ENCODE data around the gene EFNA4.

EFNA4 gene

GRCh38 chr1:155076371-155076770 lies 12.8 kb downstream of the EFNA4 start:
- no peaks in the 10 kb centered on the region for H3K9me3 ChIP-seq (ENCODE audit: control insufficient read depth, insufficient read depth, low read length)
- peaks cover 32% of the 10 kb centered on the region for H3K27me3 ChIP-seq (ENCODE audit: control insufficient read depth, low read length)
- TF ChIP-seq, protein P1, sequence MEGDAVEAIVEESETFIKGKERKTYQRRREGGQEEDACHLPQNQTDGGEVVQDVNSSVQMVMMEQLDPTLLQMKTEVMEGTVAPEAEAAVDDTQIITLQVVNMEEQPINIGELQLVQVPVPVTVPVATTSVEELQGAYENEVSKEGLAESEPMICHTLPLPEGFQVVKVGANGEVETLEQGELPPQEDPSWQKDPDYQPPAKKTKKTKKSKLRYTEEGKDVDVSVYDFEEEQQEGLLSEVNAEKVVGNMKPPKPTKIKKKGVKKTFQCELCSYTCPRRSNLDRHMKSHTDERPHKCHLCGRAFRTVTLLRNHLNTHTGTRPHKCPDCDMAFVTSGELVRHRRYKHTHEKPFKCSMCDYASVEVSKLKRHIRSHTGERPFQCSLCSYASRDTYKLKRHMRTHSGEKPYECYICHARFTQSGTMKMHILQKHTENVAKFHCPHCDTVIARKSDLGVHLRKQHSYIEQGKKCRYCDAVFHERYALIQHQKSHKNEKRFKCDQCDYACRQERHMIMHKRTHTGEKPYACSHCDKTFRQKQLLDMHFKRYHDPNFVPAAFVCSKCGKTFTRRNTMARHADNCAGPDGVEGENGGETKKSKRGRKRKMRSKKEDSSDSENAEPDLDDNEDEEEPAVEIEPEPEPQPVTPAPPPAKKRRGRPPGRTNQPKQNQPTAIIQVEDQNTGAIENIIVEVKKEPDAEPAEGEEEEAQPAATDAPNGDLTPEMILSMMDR (IDR thresholded peaks at IDR 0.05; ENCODE audit: low read depth, low read length, poor library complexity, severe bottlenecking): no peak
- TF ChIP-seq EZH2phosphoT487 (IDR thresholded peaks at IDR 0.05; ENCODE audit: borderline replicate concordance, low read length): no peak
- no peaks in the 10 kb centered on the region for H3K79me2 ChIP-seq (ENCODE audit: control insufficient read depth, low read length)
- H3K27ac ChIP-seq (ENCODE audit: low read depth, low read length): no peak overlapping the region
- peaks cover 19% of the 10 kb centered on the region for H3F3A ChIP-seq (ENCODE audit: control insufficient read depth, insufficient read depth)
- no peaks in the 10 kb centered on the region for H3K36me3 ChIP-seq (ENCODE audit: control insufficient read depth, low read length)
- H3K4me2 ChIP-seq (ENCODE audit: low read length): no peak overlapping the region
- H4K20me1 ChIP-seq (ENCODE audit: control insufficient read depth, insufficient read depth, low read depth, low read length): no peaks in the 10 kb centered on the region
- H3K4me1 ChIP-seq (ENCODE audit: control insufficient read depth, low read length): peaks cover 87% of the 10 kb centered on the region
- H3K4me3 ChIP-seq (ENCODE audit: low read length): no peak overlapping the region
- no peaks in the 10 kb centered on the region for H3K9me2 ChIP-seq (replicated peaks; ENCODE audit: control insufficient read depth, low read length)

DNA sequence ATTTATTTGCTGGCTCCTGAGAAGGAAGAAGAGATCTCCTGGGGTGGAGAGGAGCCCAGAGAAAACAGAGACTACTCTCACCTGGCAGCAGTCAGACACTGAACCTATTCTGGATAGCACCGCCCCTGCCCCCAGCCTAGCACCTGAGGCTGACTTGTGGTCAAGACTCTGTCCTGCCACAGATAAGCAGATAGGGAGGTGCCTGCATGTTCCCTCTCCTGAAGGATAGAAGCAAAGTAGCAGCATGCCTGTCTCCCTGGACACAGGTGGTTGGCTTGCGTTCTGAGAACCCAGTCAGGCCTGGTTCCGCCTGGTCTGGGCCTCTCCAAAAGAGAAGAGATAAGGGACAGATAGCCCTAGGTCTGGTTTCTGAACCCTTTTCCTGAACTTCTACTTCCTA lies 13.8 kb downstream of the EFNA4 start:
- Histone ChIP-seq H3K4me3 (ENCODE audit: low read length) (no peak overlapping the region), H3K27ac (ENCODE audit: low read depth, low read length) (no peak overlapping the region), H3K4me1 (ENCODE audit: control insufficient read depth, low read length) (peaks cover 87% of the 10 kb centered on the region), H3K9me3 (ENCODE audit: control insufficient read depth, insufficient read depth, low read length) (no peaks in the 10 kb centered on the region), H3K79me2 (ENCODE audit: control insufficient read depth, low read length) (no peaks in the 10 kb centered on the region), H4K20me1 (ENCODE audit: control insufficient read depth, insufficient read depth, low read depth, low read length) (no peaks in the 10 kb centered on the region), H3K4me2 (ENCODE audit: low read length) (no peak overlapping the region), H3F3A (ENCODE audit: control insufficient read depth, insufficient read depth) (peaks cover 15% of the 10 kb centered on the region; the same call in 1 of the 2 replicates), H3K9me2 (replicated peaks; ENCODE audit: control insufficient read depth, low read length) (no peaks in the 10 kb centered on the region), H3K36me3 (ENCODE audit: control insufficient read depth, low read length) (no peaks in the 10 kb centered on the region), H3K27me3 (ENCODE audit: control insufficient read depth, low read length) (peaks cover 42% of the 10 kb centered on the region)
- TF ChIP-seq, protein P1 (IDR thresholded peaks at IDR 0.05; ENCODE audit: low read depth, low read length, poor library complexity, severe bottlenecking): no peak
- TF ChIP-seq EZH2phosphoT487 (IDR thresholded peaks at IDR 0.05; ENCODE audit: borderline replicate concordance, low read length): no peak

GRCh38 chr1:155077758-155078445 lies 14.4 kb downstream of the EFNA4 start:
- peaks cover 10% of the 10 kb centered on the region; the same call in 1 of the 2 replicates for H3F3A ChIP-seq (ENCODE audit: control insufficient read depth, insufficient read depth)
- TF ChIP-seq, protein P1 (IDR thresholded peaks at IDR 0.05; ENCODE audit: low read depth, low read length, poor library complexity, severe bottlenecking): no peak
- no peak for TF ChIP-seq EZH2phosphoT487 (IDR thresholded peaks at IDR 0.05; ENCODE audit: borderline replicate concordance, low read length)
- H3K9me3 ChIP-seq (ENCODE audit: control insufficient read depth, insufficient read depth, low read length): no peaks in the 10 kb centered on the region
- H3K27me3 ChIP-seq (ENCODE audit: control insufficient read depth, low read length): peaks cover 47% of the 10 kb centered on the region
- H3K4me1 ChIP-seq (ENCODE audit: control insufficient read depth, low read length): peaks cover 87% of the 10 kb centered on the region
- H3K27ac ChIP-seq (ENCODE audit: low read depth, low read length): no peak overlapping the region
- H3K9me2 ChIP-seq (replicated peaks; ENCODE audit: control insufficient read depth, low read length): no peaks in the 10 kb centered on the region
- no peaks in the 10 kb centered on the region for H3K36me3 ChIP-seq (ENCODE audit: control insufficient read depth, low read length)
- no peak overlapping the region; the same call in 1 of the 2 replicates for H3K4me2 ChIP-seq (ENCODE audit: low read length)
- H3K4me3 ChIP-seq (ENCODE audit: low read length): no peak overlapping the region
- no peaks in the 10 kb centered on the region for H4K20me1 ChIP-seq (ENCODE audit: control insufficient read depth, insufficient read depth, low read depth, low read length)
- H3K79me2 ChIP-seq (ENCODE audit: control insufficient read depth, low read length): no peaks in the 10 kb centered on the region
